Tibial nerve (tissue), 3 donors: ENCODE results near the gene AAK1.

ENCODE experiments used
- POLR2A ChIP-seq, 2 donors: fragments of 450-650 bp; IDR thresholded peaks; one replicate each; pipeline ENCODE4 v1.6.1; 2017; ENCODE audit warnings: antibody characterized with exemption in 2 of 2, mild to moderate bottlenecking in 2 of 2, moderate library complexity in 2 of 2
- TF ChIP-seq, protein P1 (sequence below), 5 experiments: fragments of 200-600 bp in 3 of 5; fragments of 450-650 bp in 2 of 5; sonication (generic) in 3 of 5; IDR thresholded peaks; one replicate each; pipeline ENCODE4 v1.5.1; 2016 to 2019; ENCODE audit warnings: antibody characterized with exemption in 5 of 5, mild to moderate bottlenecking in 3 of 5, moderate library complexity in 2 of 5

- TF ChIP-seq, protein P1, sequence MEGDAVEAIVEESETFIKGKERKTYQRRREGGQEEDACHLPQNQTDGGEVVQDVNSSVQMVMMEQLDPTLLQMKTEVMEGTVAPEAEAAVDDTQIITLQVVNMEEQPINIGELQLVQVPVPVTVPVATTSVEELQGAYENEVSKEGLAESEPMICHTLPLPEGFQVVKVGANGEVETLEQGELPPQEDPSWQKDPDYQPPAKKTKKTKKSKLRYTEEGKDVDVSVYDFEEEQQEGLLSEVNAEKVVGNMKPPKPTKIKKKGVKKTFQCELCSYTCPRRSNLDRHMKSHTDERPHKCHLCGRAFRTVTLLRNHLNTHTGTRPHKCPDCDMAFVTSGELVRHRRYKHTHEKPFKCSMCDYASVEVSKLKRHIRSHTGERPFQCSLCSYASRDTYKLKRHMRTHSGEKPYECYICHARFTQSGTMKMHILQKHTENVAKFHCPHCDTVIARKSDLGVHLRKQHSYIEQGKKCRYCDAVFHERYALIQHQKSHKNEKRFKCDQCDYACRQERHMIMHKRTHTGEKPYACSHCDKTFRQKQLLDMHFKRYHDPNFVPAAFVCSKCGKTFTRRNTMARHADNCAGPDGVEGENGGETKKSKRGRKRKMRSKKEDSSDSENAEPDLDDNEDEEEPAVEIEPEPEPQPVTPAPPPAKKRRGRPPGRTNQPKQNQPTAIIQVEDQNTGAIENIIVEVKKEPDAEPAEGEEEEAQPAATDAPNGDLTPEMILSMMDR (IDR thresholded peaks at IDR 0.05): no peak
- TF ChIP-seq POLR2A (IDR thresholded peaks at IDR 0.05): no peak
These were observed 176.8 kb downstream of the AAK1 start for GRCh38 chr2:69466728-69467127.
